Panc1 (cell line): Measurements from ENCODE around the gene WDR7.

Source experiments
- CTCF ChIP-seq: fragments of 450-650 bp; IDR thresholded peaks from 2 replicates; pipeline ENCODE4 v1.5.1; 2017; ENCODE audit warnings: mild to moderate bottlenecking
- POLR2AphosphoS5 ChIP-seq: IDR thresholded peaks from 2 replicates; pipeline ENCODE4 v1.6.1; 2012; ENCODE audit warnings: mild to moderate bottlenecking, low read depth, low read length, moderate library complexity
- REST ChIP-seq, 2 experiments: IDR thresholded peaks; 2 replicates each; pipeline ENCODE4 v1.6.1; 2011 to 2012; ENCODE audit warnings: low read depth in 2 of 2, control low read depth in 1 of 2, low read length in 1 of 2, mild to moderate bottlenecking in 1 of 2, moderate library complexity in 1 of 2; ENCODE audit not compliant: insufficient read depth in 1 of 2
- SIN3A ChIP-seq: IDR thresholded peaks from 2 replicates; pipeline ENCODE4 v1.6.1; 2012; ENCODE audit warnings: low read depth, mild to moderate bottlenecking, low read length, moderate library complexity, borderline replicate concordance; ENCODE audit not compliant: insufficient read depth

GRCh38 chr18:56983275-56983992 lies 332.3 kb downstream of the WDR7 start:
- no peak for TF ChIP-seq CTCF
- no peak for TF ChIP-seq SIN3A
- no peak for TF ChIP-seq REST (IDR thresholded peaks at IDR 0.05; ENCODE audit: insufficient read depth in 1 of 2, low read depth in 2 of 2, low read length in 1 of 2)
- no peak for TF ChIP-seq POLR2AphosphoS5
